Breast epithelium (tissue), 4 donors: ENCODE results near the gene EVA1A. TPM values are rescaled to one million over a fixed set of nuclear protein-coding genes. Genes with fewer than 3 reads are reported as not detected.

Source experiments
- DNase-seq, 2 donors: peaks; one replicate each; pipeline ENCODE4 v3.0.0-alpha.2; 2019; ENCODE audit warnings: low spot score in 2 of 2
- H3K27ac ChIP-seq, 2 donors: fragments of 200-600 bp; sonication (generic) in 1 of 2; one replicate each; pipeline ENCODE4 v1.5.1; 2016 to 2019; ENCODE audit warnings: mild to moderate bottlenecking in 1 of 2
- H3K27me3 ChIP-seq, 2 donors: fragments of 200-600 bp; sonication (generic) in 1 of 2; one replicate each; pipeline versions ENCODE4 v1.5.1 to v1.6.0; 2017 to 2019; ENCODE audit warnings: control low read depth in 1 of 2, mild to moderate bottlenecking in 1 of 2
- H3K36me3 ChIP-seq: fragments of 200-600 bp; one replicate; pipeline ENCODE4 v1.5.1; 2019
- H3K4me1 ChIP-seq, 2 donors: fragments of 200-600 bp; sonication (generic); one replicate each; pipeline ENCODE4 v1.5.1; 2016 to 2019; ENCODE audit warnings: control low read depth in 1 of 2
- H3K4me3 ChIP-seq, 3 donors: fragments of 200-600 bp; sonication (generic); 1 replicate in 2 of 3; 2 replicates in 1 of 3; pipeline ENCODE4 v1.5.1; 2016 to 2019; ENCODE audit warnings: mild to moderate bottlenecking in 3 of 3, moderate library complexity in 2 of 3
- H3K9me3 ChIP-seq, 2 donors: fragments of 200-600 bp; sonication (generic) in 1 of 2; one replicate each; pipeline ENCODE4 v1.5.1; 2016 to 2019; ENCODE audit warnings: control low read depth in 1 of 2
- POLR2A ChIP-seq: fragments of 450-650 bp; IDR thresholded peaks from one replicate; pipeline ENCODE4 v1.6.1; 2016; ENCODE audit warnings: antibody characterized with exemption, mild to moderate bottlenecking, moderate library complexity
- POLR2AphosphoS5 ChIP-seq, 3 donors: sonication (generic); formaldehyde crosslinking; IDR thresholded peaks; one replicate each; pipeline ENCODE4 v1.6.1; 2017; ENCODE audit warnings: antibody characterized with exemption in 3 of 3
- intact Hi-C: fragments of 100-400 bp; cut with DNase I; formaldehyde crosslinking; loops from one replicate; pipeline ENCODE4 v1.15.1; 2023; ENCODE audit warnings: low total_unique reads
- total RNA-seq, 3 donors: library from RNA; depleted of rRNA; stranded (reverse); fragments of >200 nt; gene quantifications; one replicate each; pipeline ENCODE4 v1.1.0, GENCODE V29; 2016
- TF ChIP-seq, protein P1 (sequence below), 3 donors: fragments of 450-650 bp; IDR thresholded peaks; one replicate each; pipeline ENCODE4 v1.5.1; 2016 to 2017; ENCODE audit warnings: antibody characterized with exemption in 3 of 3, mild to moderate bottlenecking in 3 of 3, moderate library complexity in 3 of 3

The EVA1A gene
- total RNA-seq, 3 donors from 2014 or later: 5.2 to 10.4 TPM; not detected in 1

GRCh38 chr2:75604484-75604883 is 43.7 kb upstream of the EVA1A start:
- Histone ChIP-seq H3K9me3 (no peaks in the 10 kb centered on the region), H3K36me3 (no peaks in the 10 kb centered on the region), H3K4me1 (peaks cover 0 to 4% of the 10 kb centered on the region in 2 donors), H3K27ac (no peak overlapping the region), H3K27me3 (no peaks in the 10 kb centered on the region), H3K4me3 (no peak overlapping the region)
- intact Hi-C loops: no loop called here
- TF ChIP-seq POLR2AphosphoS5 (IDR thresholded peaks at IDR 0.05): no peak
- DNase-seq: no peak

DNA sequence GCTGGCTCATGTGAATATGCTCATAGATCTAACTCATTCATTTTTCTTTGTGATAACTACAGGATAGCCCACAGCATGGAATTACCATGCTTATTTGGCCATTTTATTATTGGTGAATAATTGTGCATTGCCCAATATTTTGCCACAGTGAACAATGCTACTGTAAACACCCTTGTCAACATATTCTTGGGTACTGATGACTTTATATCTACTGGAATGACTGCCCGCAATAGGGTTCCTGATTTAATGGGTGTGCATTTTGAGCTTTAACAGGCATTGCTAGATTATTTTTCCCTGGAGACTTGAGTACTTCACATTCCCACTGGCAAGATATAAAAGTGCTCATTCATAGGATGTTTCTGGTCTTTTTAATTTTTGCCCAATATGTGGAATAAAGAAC is 42.7 kb upstream of the EVA1A start:
- Histone ChIP-seq H3K36me3 (no peaks in the 10 kb centered on the region), H3K27me3 (no peaks in the 10 kb centered on the region), H3K4me3 (no peak overlapping the region), H3K27ac (peak overlapping the region in 1 of 2 donors; percentile 7), H3K4me1 (peaks cover 0 to 4% of the 10 kb centered on the region in 2 donors), H3K9me3 (no peaks in the 10 kb centered on the region)
- intact Hi-C loops: no loop called here
- TF ChIP-seq, protein P1, sequence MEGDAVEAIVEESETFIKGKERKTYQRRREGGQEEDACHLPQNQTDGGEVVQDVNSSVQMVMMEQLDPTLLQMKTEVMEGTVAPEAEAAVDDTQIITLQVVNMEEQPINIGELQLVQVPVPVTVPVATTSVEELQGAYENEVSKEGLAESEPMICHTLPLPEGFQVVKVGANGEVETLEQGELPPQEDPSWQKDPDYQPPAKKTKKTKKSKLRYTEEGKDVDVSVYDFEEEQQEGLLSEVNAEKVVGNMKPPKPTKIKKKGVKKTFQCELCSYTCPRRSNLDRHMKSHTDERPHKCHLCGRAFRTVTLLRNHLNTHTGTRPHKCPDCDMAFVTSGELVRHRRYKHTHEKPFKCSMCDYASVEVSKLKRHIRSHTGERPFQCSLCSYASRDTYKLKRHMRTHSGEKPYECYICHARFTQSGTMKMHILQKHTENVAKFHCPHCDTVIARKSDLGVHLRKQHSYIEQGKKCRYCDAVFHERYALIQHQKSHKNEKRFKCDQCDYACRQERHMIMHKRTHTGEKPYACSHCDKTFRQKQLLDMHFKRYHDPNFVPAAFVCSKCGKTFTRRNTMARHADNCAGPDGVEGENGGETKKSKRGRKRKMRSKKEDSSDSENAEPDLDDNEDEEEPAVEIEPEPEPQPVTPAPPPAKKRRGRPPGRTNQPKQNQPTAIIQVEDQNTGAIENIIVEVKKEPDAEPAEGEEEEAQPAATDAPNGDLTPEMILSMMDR (IDR thresholded peaks at IDR 0.05): no peak
- no peak for TF ChIP-seq POLR2A
- no peak for DNase-seq

DNA sequence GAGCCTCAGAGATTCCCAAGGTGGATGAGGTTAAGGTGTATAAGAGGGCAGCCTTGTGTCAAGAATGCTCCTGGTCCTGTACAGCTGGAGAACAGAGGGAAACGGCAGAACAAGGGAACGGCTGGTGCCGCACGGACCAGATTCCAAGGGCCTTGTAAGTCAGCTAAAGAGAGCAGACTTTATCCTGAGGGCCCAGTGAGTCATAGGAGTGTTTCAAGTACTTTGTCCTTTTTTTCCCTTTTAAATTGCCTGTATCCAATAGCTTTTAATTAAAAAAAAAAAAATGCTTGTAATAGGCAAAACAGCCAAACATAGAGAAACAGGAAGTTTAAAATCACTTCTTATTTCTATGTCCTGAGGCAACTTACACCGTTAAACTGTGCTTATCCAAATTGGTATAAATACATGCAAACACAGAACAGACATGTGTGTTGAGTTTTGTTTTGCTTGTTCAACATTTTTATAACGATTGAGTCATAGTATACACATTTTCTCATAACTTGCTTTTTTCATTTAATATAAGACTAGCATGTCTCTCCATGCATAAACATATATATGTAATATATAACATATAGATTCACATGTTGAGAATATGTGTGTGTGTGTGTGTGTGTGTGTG is 42.1 kb upstream of the EVA1A start:
- intact Hi-C loops: no loop called here
- H3K36me3 ChIP-seq: no peaks in the 10 kb centered on the region
- peak in 1 of 3 donors; percentile 41 for TF ChIP-seq POLR2AphosphoS5 (IDR thresholded peaks at IDR 0.05)
- no peak for TF ChIP-seq POLR2A
- H3K27me3 ChIP-seq: no peaks in the 10 kb centered on the region
- DNase-seq: peak in 1 of 2 donors; percentile 80
- H3K9me3 ChIP-seq: no peaks in the 10 kb centered on the region
- no peak overlapping the region for H3K4me3 ChIP-seq
- peaks cover 0 to 4% of the 10 kb centered on the region in 2 donors for H3K4me1 ChIP-seq
- H3K27ac ChIP-seq: peak overlapping the region; percentile 29 to 63

DNA sequence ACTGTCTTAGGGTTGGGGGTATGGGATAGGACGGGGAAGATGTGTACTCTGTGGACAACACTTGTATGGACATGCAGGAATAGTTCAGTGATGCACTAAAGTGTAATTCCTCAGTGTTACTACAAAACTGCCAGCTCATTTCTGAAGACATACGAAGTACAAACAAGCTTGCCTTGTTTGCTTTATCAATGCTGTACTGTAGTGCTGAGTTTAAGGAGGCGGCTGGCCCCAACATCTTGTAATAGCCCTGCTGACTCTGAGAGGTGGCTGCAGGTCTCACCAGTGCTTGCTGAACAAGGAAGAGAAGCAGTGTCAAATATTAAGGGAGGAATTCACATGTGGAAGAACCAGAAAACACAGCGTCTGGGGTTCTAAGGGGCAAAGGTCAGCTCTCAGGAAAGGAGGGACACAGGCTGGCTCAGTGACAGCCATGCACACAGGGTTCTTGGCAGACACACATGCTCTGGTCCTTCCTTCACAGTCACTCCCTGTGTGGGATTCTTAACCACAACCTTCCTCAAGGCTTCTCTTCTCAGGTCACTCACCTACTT is 39.8 kb upstream of the EVA1A start:
- peaks cover 0 to 4% of the 10 kb centered on the region in 2 donors for H3K4me1 ChIP-seq
- intact Hi-C loops: no loop called here
- no peaks in the 10 kb centered on the region for H3K27me3 ChIP-seq
- peak overlapping the region; percentile 64 to 74 for H3K27ac ChIP-seq
- TF ChIP-seq POLR2AphosphoS5 (IDR thresholded peaks at IDR 0.05) (no peak), POLR2A (no peak)
- TF ChIP-seq, protein P1 (IDR thresholded peaks at IDR 0.05): no peak
- H3K9me3 ChIP-seq: no peaks in the 10 kb centered on the region
- no peaks in the 10 kb centered on the region for H3K36me3 ChIP-seq
- H3K4me3 ChIP-seq: no peak overlapping the region
- peak in 1 of 2 donors; percentile 68 for DNase-seq

DNA sequence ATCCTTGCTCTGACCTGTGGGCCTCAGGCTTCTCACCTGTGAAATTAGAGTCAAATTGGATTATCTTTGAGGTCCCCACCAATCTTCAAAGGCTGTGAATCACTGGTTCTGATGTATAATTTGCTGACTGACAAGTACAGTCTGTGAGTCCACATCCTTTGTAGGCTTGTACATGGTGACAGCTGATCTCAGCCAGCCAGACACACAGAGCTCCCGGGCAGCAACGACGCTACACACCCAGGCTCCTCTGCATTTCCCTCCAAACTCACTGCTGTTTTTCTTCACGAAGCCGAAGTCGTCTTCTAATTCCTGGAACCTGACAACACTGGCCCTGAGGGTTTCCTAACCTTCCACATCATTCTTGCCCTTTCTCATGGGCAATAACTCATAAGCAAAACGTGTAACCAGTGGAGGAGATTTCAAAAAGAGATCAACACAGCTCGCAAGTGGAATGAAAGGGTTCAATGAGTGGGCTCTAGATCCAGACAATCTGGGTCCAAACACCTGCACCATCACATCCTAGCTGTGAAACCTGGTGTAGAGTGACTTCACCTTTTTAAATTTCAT is 37.9 kb upstream of the EVA1A start:
- no peak for TF ChIP-seq POLR2AphosphoS5 (IDR thresholded peaks at IDR 0.05)
- TF ChIP-seq, protein P1 (IDR thresholded peaks at IDR 0.05): no peak
- TF ChIP-seq POLR2A: no peak
- no peak for DNase-seq

DNA sequence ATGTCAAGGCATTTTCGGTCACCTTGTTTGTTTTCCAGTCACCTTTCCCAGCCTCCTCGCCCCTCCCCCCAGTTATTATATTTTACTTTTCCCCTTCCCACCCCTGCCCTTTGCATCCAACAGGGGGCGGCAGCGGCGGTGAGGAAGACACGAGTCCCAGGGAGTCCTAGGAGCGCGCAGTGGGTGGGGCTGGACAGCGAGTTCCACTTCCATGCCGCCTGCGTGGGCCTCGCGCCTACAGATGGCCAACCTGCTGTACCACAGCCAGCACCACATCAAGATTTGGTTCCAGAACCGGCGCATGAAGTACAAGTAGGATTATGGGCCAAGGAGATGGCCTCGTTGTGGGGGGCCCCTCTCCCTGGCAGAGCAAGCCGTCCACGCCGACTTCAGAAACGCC is 37.2 kb upstream of the EVA1A start:
- no peak for DNase-seq
- Histone ChIP-seq H3K9me3 (no peaks in the 10 kb centered on the region), H3K36me3 (no peaks in the 10 kb centered on the region), H3K27me3 (no peaks in the 10 kb centered on the region), H3K27ac (no peak overlapping the region), H3K4me3 (no peak overlapping the region), H3K4me1 (no peaks in the 10 kb centered on the region)
- intact Hi-C loops: no loop called here
- TF ChIP-seq POLR2AphosphoS5 (IDR thresholded peaks at IDR 0.05) (no peak), POLR2A (no peak)
- TF ChIP-seq, protein P1 (IDR thresholded peaks at IDR 0.05): no peak

More for the DNA sequence above, 37.9 kb upstream of the EVA1A start:
- intact Hi-C loops: no loop called here
- Histone ChIP-seq H3K27ac (no peak overlapping the region), H3K4me1 (peaks cover 0 to 4% of the 10 kb centered on the region in 2 donors), H3K4me3 (no peak overlapping the region), H3K9me3 (no peaks in the 10 kb centered on the region), H3K27me3 (no peaks in the 10 kb centered on the region), H3K36me3 (no peaks in the 10 kb centered on the region)
